GM13976 (cell line): Measurements from ENCODE around the gene CHST15.
"Not testable (repeated sequence)": the region's sequence is repeated elsewhere in the genome, so short reads cannot be mapped to it uniquely, and the experiment has no call there.

Source experiments
- DNase-seq: peaks from one replicate; pipeline ENCODE4 v3.0.0; 2012; ENCODE audit warnings: low spot score
- CTCF ChIP-seq: IDR thresholded peaks from 2 replicates; pipeline ENCODE4 v1.5.1; 2012; ENCODE audit warnings: borderline replicate concordance, mild to moderate bottlenecking; ENCODE audit not compliant: insufficient read depth; ENCODE audit errors: extremely low read depth, missing control alignments, control extremely low read depth
- in situ Hi-C: fragments of 300-500 bp; cut with MboI; formaldehyde crosslinking; loops from one replicate; pipeline ENCODE4 v1.12.0; 2022; ENCODE audit warnings: low sequenced_read_pairs, mixed read lengths, inconsistent platforms; ENCODE audit not compliant: unreplicated experiment

Gene CHST15

GRCh38 chr10:124101351-124101750, 8.0 kb upstream of the CHST15 start:
- in situ Hi-C loops: no loop called here
- TF ChIP-seq CTCF: no peak
- DNase-seq: no peak

DNA sequence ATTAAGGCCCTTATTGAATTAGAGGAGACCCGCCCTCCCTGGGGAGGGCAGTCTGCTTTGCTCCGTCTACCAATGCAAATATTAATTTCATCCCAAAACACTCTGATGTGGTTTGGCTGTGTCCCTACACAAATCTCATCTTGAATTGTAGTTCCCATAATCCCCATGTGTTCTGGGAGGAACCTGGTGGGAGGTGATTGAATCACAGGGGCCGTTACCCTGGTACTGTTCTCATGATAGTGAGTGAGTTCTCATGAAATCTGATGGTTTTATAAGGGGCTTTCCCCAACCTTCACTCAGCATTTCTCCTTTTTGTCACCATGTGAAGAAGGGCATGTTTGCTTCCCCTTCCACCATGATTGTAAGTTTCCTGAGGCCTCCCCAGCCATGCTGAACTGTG, 7.3 kb upstream of the CHST15 start:
- DNase-seq, in situ Hi-C loops: not testable (repeated sequence)

DNA sequence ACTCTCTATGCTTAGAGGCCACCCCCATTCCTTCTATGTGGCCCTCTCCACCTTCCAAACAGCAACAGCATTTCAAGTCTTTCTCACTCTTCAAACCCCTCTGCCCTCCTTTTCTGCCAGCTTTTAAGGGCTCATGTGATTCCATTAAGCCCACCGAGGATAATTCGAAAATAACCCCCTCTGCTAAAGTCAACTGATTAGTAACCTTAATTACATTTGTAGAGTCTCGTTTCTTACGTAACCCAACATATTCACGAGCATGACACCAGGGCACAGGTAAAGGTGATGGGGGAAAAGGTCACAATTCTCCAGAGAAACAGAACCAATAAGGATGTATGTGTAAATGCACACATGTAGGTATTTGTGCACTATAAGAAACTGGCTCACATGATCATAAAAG, 6.7 kb upstream of the CHST15 start:
- in situ Hi-C loops: no loop called here
- no peak for TF ChIP-seq CTCF
- DNase-seq: no peak

GRCh38 chr10:124099604-124100003, 6.2 kb upstream of the CHST15 start:
- in situ Hi-C loops: no loop called here
- DNase-seq: no peak
- TF ChIP-seq CTCF: no peak

DNA sequence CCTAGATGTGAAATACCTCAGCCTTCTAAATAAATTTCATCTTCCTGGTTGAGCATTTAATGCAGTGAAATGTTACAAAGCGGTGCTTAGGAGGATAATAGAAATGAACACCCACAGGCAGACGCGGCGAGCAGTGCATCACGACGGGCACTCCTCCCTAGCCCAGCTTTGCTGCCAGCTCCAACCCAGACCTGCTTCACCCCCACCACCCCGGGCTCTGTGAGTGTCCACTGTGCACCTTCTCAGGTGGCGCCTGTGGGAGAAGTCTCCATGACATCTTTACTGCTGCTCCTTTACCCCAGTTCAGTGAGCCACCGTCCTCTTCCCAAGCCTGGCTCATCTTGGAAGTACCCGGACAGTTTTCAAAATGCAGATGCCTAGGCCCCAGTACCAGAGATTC, 5.2 kb upstream of the CHST15 start:
- no peak for DNase-seq
- in situ Hi-C loops: no loop called here
- TF ChIP-seq CTCF: no peak

GRCh38 chr10:124097883-124098282, 4.5 kb upstream of the CHST15 start:
- TF ChIP-seq CTCF: no peak
- in situ Hi-C loops: no loop called here
- no peak for DNase-seq

GRCh38 chr10:124096494-124096893, 3.1 kb upstream of the CHST15 start:
- in situ Hi-C loops: no loop called here
- DNase-seq: no peak
- no peak for TF ChIP-seq CTCF

DNA sequence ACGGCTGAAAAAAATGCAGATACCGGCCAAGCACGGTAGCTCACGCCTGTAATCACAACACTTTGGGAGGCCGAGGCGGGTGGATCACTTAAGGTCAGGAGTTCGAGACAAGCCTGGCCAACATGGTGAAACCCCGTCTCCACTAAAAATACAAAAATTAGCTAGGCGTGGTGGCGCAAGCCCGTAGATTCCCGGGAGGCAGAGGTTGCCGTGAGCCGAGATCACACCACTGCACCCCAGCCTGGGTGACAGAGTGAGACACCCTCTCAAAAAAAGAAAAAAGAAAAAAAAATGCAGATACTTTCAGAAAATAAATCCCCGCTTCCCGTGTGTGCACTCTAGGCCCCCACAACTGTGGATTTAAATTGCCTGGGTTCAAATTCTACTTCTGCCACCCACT, 2.4 kb upstream of the CHST15 start:
- in situ Hi-C loops, DNase-seq: not testable (repeated sequence)
